KOPT-K1 (cell line): ENCODE results near the gene RNF150.

Experiments used
- H3K27ac ChIP-seq: fragments of 200-600 bp; sonication (generic); 2 replicates; pipeline ENCODE4 v1.5.1; 2016; ENCODE audit warnings: antibody characterized with exemption, mild to moderate bottlenecking, low read depth, low read length; ENCODE audit not compliant: poor library complexity, severe bottlenecking
- H3K36me3 ChIP-seq: fragments of 200-600 bp; sonication (generic); 2 replicates; pipeline ENCODE4 v1.5.1; 2017; ENCODE audit warnings: antibody characterized with exemption, mild to moderate bottlenecking, low read length, moderate library complexity; ENCODE audit not compliant: insufficient read depth
- H3K9me3 ChIP-seq: fragments of 200-600 bp; sonication (generic); 2 replicates; pipeline ENCODE4 v1.5.1; 2017; ENCODE audit warnings: antibody characterized with exemption, low read length, mild to moderate bottlenecking; ENCODE audit not compliant: insufficient read depth, poor library complexity, severe bottlenecking

Gene RNF150

DNA sequence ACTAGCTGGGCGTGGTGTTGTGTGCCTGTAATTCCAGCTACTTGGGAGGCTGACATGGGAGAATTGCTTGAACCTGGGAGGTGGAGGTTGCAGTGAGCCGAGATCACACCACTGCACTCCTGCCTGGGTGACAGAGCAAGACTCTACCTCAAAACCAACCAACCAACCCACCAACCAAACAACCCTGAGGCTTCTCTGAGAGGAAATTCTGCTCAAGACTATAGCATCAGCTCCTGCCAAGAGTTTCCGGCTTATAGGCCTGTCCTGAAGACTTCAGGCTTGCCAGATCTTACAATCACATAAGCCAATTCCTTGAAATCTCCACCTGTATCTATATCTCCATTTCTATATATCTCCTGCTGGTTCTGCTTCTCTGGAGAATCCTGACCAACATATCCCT, 203.3 kb downstream of the RNF150 start:
- Histone ChIP-seq H3K27ac (no peak overlapping the region), H3K9me3 (no peaks in the 10 kb centered on the region), H3K36me3 (no peaks in the 10 kb centered on the region)

DNA sequence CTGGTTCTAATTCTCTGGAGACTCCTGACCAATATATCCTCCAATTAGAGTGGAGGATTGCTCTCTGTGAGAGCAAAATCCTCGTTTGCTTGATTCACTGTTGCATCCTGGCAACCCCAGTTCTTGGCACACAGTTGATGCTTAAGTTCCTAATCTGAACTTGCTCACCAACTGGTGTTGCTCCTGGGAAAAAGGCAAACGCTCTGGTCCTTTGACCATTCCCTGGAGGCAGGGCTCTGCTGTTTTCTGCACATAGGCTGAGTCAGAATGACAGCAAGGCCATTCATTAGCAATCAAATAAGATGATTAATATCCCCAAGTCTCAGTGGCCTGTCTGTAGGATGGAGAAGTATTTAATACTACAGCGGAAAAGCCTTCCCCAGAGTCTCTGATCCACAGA, 204.4 kb downstream of the RNF150 start:
- Histone ChIP-seq H3K9me3 (no peaks in the 10 kb centered on the region), H3K27ac (no peak overlapping the region), H3K36me3 (no peaks in the 10 kb centered on the region)

DNA sequence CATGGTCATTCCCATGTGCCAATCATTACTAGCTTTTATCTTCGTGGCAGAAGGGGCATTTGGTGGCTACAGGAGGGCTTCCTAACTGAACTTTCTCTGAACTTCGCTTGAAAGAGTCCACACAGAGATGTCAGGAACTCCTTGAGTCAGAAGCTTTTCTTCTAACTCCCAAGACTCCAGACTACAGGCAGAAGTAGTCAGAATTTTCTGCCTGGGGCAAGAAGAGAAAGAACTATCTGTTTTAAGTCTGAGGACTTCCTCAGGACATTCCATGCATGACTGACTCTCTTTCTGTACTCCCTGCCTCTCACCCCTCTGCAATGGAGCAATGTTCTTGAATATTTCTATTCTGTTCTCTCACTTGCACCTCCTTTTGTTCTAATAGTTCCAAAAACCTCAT, 206.6 kb downstream of the RNF150 start:
- H3K36me3 ChIP-seq = no peaks in the 10 kb centered on the region

DNA sequence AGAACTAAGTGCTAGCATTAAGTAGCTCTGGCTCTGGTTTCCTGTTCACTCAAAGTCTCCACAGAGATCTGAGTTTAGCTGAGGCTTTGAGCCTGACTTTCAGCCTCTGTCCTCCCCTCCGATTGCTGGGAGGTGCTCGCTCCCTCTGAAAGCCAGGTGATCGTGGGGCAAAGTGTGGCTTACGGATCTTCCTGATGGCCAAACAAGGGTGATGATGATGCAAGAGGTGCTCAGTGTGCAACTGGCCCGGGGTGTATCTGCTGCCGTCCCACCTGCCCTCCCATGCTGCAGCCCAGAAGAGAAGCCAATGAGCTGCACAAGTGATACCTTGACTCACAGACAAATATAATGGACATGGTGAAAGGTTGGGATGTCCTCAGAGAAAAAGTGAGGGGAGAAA, 207.9 kb downstream of the RNF150 start:
- H3K27ac ChIP-seq = no peak overlapping the region

More for the DNA sequence above, 206.6 kb downstream of the RNF150 start:
- no peaks in the 10 kb centered on the region for H3K9me3 ChIP-seq
- no peak overlapping the region for H3K27ac ChIP-seq

DNA sequence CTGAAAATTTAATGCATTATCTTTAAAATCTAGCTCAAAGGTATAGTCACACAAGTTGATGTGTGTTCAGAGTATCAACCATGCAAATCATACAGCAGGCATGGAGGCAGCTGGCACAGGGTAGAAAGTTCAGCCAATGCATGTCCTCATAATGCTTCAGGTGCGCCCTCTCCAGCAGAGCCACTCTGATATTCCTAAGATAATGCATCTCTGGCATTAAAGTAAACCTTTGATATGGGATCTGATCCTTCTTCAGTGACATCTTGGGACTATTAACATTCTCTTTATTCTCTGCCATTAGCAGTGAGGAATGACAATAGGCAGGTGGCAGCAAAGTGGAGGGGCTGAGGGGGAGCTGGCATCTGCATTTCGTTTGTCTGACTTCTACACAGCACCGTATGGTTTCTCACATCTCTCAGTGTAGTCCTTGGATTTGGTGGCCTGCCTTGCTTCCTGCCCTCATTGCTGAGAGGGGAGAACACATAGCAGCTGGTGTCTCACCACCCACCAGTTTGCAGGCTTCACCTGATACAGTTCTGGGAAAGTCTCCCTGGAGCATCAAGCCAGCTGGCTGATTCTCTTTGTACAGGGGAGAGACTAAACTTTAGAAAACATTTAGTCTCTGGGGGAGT, 208.4 kb downstream of the RNF150 start:
- Histone ChIP-seq H3K36me3 (no peaks in the 10 kb centered on the region), H3K9me3 (no peaks in the 10 kb centered on the region), H3K27ac (no peak overlapping the region)

More for the DNA sequence above, 207.9 kb downstream of the RNF150 start:
- Histone ChIP-seq H3K36me3 (no peaks in the 10 kb centered on the region), H3K9me3 (no peaks in the 10 kb centered on the region)

DNA sequence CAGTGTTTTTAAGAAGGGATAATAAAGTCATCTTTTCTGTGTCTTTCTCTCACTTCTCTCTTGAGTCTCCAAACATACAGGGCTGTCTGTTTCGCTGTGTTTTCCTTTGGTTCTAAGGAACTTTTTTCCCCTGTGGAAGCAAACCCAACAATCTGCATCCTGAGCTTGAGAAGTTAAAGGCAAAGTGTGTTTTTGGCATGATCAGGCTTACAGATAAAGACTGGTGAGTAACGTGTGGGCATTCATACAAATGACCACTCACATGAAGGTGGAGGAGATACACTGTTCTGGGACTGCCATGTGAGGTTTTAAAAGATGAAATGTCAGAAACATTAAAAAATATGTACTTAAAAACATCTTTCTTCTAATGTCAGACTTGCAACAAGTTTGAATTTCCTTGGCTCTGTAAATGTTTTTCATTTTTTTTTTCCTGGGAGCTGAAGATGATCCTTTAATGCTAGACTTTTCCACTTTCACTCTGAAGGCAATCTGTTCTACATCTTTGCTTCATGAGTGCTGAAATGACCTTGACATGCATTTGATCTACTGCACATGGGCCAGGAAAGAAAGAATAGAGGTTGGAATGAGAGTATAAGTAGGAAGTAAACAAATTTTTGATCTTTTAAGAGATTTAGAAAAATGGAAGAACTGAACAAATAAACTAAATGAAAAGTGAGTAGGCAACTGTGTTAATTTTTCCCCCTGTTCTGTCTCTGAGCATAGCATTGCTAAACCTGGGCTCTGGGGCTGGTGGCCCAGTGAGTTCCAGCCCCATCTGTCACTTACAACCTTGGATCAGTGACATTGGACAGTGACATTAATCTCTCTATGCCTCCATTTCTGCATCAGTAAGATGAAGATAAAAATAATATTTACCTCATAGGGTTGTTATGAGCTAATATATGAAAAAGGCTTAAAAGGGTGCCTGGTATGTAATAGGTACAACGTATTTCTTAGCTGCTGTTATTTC, 226.0 kb downstream of the RNF150 start:
- H3K27ac ChIP-seq = no peak overlapping the region

DNA sequence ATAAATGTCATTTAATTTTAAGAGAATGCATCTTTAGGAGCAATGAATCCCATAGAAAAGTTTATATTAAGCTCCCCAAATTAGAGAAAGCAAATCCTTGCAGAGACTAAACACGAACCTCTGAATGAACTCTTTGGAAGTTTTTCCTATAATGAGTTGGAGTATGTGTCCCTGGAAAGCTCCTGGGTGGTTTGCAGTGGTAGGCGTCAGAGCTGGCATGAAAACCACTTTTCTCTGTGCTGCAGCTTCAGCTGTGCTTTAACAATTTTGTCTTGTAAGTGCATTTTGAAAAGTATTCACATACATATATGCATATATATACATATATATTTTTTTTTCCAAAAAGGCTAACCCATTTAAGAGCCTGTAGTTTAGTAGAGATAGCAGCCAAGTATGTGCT, 228.4 kb downstream of the RNF150 start:
- no peak overlapping the region for H3K27ac ChIP-seq
- no peaks in the 10 kb centered on the region for H3K36me3 ChIP-seq
- no peaks in the 10 kb centered on the region for H3K9me3 ChIP-seq

More for the DNA sequence above, 226.0 kb downstream of the RNF150 start:
- no peaks in the 10 kb centered on the region for H3K9me3 ChIP-seq
- H3K36me3 ChIP-seq = no peaks in the 10 kb centered on the region

DNA sequence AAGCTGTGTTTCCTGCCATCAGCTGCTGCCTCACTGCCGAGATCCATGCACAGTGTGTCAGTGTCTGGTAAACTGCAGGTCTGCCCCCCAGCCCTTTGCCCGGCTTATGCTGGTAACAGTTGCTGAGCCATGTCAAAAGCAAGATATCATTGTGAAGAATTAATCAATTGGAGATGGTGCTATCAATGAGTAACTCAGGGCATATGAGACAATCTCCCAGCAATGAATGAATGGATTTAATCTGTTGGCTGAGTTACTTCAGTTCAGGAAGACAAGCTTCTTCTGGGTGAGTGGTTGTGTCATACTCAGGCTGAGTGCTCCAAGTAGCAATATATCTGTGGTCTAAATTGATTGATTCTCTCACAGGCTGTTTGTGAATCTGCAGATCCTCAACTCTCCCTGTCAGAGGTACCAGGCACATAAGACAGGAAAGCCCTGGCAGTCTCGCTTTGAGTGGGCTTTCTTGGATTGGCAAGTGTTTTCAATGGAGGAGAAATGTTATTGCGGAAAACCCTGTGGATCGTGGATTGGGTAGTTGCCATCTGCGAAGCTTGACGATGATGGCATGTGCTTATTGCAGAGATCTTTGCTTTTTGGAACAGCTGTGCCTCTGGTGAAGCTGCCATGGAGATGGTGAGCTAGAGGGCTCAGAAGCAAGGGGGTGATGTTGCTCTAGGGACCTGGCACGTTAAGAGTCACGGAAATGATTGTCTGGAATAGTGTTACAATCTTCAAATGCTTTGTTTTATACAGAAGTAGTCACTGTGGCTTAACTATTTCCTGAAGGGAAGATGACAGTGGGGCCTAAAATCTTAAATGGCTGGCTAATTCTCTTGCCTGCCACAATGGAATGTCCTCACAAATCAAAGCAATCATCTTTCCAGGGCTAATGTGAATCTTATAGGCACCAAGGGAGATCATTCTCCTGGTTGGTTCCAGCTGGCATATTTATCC, 229.5 kb downstream of the RNF150 start:
- no peaks in the 10 kb centered on the region for H3K9me3 ChIP-seq

DNA sequence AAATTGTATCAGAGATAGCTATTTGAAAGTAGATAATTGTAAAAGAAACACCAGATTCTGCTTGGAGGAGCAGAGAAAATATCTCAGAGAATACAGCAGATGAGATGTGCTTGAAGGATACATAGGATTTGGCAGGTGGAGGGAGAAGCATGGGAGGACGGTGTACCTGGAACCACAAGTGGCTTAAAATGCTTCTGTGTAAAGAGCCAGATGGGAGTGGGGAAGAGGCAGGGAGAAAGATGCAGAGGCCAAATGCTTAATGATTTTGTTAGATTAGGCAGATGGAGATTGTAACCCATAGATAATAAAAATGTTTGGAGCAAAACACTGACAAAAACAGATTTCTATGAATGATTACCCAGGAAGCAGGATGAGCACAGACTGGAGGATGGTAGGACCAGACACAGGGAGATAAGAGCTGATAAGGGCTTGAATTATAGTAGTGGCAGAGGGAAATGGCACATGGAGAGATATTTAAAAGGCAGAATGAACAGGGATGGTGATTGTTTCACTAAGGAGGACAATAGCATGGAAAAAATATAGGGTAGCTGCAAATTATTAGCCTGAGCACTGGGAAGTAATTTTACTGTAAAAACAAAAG, 231.4 kb downstream of the RNF150 start:
- Histone ChIP-seq H3K9me3 (no peaks in the 10 kb centered on the region), H3K27ac (no peak overlapping the region), H3K36me3 (no peaks in the 10 kb centered on the region)

More for the DNA sequence above, 229.5 kb downstream of the RNF150 start:
- Histone ChIP-seq H3K36me3 (no peaks in the 10 kb centered on the region), H3K27ac (no peak overlapping the region)

DNA sequence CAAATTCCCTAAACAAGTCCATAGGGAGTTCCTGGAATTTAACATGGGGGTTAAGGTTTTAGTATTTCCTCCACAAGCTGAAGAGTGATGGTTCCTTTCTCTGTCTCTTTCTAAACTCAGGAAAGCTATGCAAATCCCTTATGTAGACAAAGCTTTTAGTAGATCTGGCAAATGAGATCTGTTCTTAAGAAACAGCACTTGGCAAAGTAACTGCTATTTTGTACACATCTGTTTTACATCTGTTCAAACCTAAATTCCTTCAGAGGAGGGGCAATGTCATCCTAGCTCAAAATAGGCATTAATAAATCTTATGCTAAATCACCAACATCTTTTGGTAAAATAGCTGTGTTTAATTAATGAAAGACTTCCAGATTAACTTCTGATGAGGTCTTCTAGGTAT, 239.3 kb downstream of the RNF150 start:
- Histone ChIP-seq H3K36me3 (no peaks in the 10 kb centered on the region), H3K27ac (no peak overlapping the region), H3K9me3 (no peaks in the 10 kb centered on the region)

DNA sequence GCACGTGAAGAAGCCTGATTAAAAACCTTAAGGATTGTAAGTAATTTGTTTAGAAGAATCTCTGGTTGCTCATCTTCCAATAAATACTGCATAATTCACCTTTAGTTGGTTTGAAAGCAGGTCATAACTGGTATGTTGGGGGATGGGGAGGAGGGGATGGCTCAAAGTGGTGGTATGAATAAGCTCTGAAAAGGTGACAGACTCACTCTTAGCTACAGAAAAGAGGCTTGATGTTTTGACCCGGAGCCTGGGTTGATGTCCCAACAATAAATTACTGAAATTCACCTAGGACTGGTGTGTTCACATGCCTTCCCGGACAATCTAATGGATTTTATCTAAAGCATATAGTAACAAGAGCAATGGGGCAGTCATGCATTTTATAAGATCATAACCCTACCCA, 245.2 kb downstream of the RNF150 start:
- Histone ChIP-seq H3K36me3 (no peaks in the 10 kb centered on the region), H3K9me3 (no peaks in the 10 kb centered on the region), H3K27ac (no peak overlapping the region)

DNA sequence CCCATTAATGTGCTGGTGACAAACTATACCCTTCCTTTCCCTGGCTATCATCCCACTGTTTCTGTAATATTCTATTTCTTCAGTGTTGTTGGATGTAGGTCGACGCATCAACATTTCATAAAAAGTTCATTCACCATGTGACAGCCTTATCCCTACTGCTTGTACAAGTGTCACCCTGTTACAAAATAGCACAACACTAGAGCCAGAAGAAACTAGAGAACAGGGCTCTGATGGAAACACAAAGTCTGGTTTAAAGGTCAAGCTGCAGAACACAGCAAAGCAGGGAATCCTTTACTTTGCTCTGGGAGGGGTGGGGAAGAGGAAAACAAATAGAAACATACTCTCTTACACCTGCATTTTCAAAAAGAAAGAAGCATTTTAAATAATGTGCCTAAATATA, 245.8 kb downstream of the RNF150 start:
- no peaks in the 10 kb centered on the region for H3K36me3 ChIP-seq

DNA sequence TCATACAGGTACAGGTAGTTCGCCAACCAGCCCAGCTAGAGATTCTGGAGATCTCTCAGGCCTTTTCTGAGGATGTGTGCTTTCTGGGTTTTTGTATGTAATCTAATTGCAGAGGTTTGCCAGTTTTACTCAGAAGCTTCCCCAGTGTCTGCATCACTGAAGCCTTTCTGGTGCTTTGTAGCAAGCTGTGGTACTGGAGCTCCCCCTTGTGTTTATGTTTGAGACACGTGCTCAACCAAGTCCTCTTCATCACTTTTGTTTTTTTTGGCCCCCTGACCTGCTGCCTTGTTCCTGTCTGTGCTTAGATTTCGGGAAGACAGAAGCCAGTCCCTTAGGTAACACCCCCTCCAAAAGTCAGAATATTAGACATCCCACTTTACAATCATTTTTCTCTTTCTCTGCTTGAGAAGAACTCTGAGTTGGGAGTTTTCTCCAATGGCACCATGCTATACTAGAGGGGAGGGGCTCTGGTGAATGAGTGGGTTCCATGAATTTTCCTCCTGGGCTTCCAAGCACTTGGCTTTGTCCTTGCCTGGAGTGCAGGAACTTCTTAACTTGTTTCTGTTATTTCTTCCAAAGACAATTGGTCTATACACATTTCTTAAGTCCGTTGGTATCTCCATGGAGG, 248.7 kb downstream of the RNF150 start:
- H3K36me3 ChIP-seq = no peaks in the 10 kb centered on the region
- H3K9me3 ChIP-seq = no peaks in the 10 kb centered on the region
- no peak overlapping the region for H3K27ac ChIP-seq

More for the DNA sequence above, 245.8 kb downstream of the RNF150 start:
- H3K9me3 ChIP-seq = no peaks in the 10 kb centered on the region
- no peak overlapping the region for H3K27ac ChIP-seq

DNA sequence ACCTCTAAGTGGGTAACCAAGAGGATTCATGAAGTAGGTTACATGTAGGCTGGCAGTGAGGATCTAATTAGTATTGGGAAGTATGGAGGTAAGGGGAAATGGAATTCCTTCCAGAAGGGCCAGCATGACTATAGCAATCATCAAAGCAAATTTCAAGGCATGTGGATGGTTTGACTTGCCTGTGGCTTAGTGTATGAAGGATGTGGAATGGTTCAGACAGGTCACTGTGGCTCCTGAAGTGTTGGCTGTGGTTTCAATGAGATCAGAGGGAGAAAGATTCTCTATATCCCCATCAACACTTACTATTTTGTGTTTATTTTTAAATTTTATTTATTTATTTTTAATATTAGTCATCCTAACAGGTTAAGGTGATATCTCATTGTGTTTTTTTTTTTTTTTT, 255.5 kb downstream of the RNF150 start:
- no peaks in the 10 kb centered on the region for H3K36me3 ChIP-seq
- H3K27ac ChIP-seq = no peak overlapping the region
- H3K9me3 ChIP-seq = no peaks in the 10 kb centered on the region
